GM12878 (cell line): ENCODE measurements around the gene MYO16. TPM values are rescaled to one million over a fixed set of nuclear protein-coding genes. Genes with fewer than 3 reads are reported as not detected.

Experiments used
- ATAC-seq: fragments of 200-7000 bp; cut with Tn5 transposase; 3 replicates; pipeline ENCODE4 v1.9.1; 2020; ENCODE audit warnings: mild to moderate bottlenecking, moderate library complexity
- BruUV-seq: library from RNA; stranded (reverse); fragments of 400-500 nt; replicated peaks from 2 replicates; lab custom pipeline; 2021; lab: Mats Ljungman, UMichigan
- CTCF ChIA-PET: fragments of 300-600 bp; sonication (Branson Sonifier 250); formaldehyde crosslinking; extraction: SDS; loops from one replicate; lab custom pipeline; 2021; ENCODE audit warnings: inconsistent platforms; lab: Yijun Ruan, JAX
- POLR2A ChIA-PET: fragments of 350-600 bp; formaldehyde crosslinking; extraction: SDS; loops from one replicate; lab custom pipeline; 2021; ENCODE audit warnings: inconsistent platforms; lab: Charles Lee
- RAD21 ChIA-PET: fragments of 300-600 bp; sonication (Branson Sonifier 250); formaldehyde crosslinking; loops from one replicate; lab custom pipeline; 2023; ENCODE audit warnings: antibody characterized with exemption; ENCODE audit not compliant: unreplicated experiment; lab: Charles Lee
- SMC1A ChIA-PET: fragments of 300-600 bp; sonication (Branson Sonifier 250); formaldehyde crosslinking; loops from one replicate; lab custom pipeline; 2023; ENCODE audit not compliant: unreplicated experiment, uncharacterized antibody; lab: Charles Lee
- DNase-seq: peaks from one replicate; pipeline ENCODE4 v3.0.0-alpha.2; 2011; ENCODE audit warnings: low read depth, low spot score
- FAIRE-seq: peaks from 3 replicates; lab custom pipeline; 2011; peaks lifted over from hg19 to GRCh38; lab: Jason Lieb, UNC
- H2AFZ ChIP-seq: 2 replicates; pipeline ENCODE4 v1.6.0; 2011; ENCODE audit warnings: low read depth, low read length, control low read depth; ENCODE audit not compliant: control insufficient read depth
- H3K27ac ChIP-seq: 2 replicates; pipeline ENCODE4 v1.5.1; 2011; ENCODE audit warnings: control low read depth; ENCODE audit not compliant: control insufficient read depth, insufficient read depth
- H3K27me3 ChIP-seq, 2 experiments: replicated peaks in 1 of 2; 2 replicates each; pipeline versions ENCODE4 v1.6.0 to v1.6.1; 2011; ENCODE audit warnings: low read length in 1 of 2; ENCODE audit not compliant: control insufficient read depth in 2 of 2, insufficient read depth in 2 of 2
- H3K36me3 ChIP-seq, 2 experiments: 2 replicates each; pipeline ENCODE4 v1.5.1; 2011; ENCODE audit warnings: low read length in 1 of 2; ENCODE audit not compliant: control insufficient read depth in 2 of 2, insufficient read depth in 2 of 2
- H3K4me1 ChIP-seq: 2 replicates; pipeline ENCODE4 v1.6.1; 2011; ENCODE audit warnings: mild to moderate bottlenecking, low read length, moderate library complexity, mixed read lengths; ENCODE audit not compliant: control insufficient read depth, insufficient read depth
- H3K4me2 ChIP-seq: 2 replicates; pipeline ENCODE4 v1.6.0; 2011; ENCODE audit warnings: control low read depth; ENCODE audit not compliant: control insufficient read depth, insufficient read depth
- H3K4me3 ChIP-seq: fragments of 200-600 bp; sonication (generic); 2 replicates; pipeline ENCODE4 v1.5.1; 2016
- H3K79me2 ChIP-seq: 2 replicates; pipeline ENCODE4 v1.6.0; 2011; ENCODE audit warnings: low read length; ENCODE audit not compliant: control insufficient read depth, insufficient read depth
- H3K9ac ChIP-seq: 2 replicates; pipeline ENCODE4 v1.8.0; 2011; ENCODE audit warnings: low read length, control low read depth, mixed read lengths; ENCODE audit not compliant: control insufficient read depth, insufficient read depth
- H3K9me3 ChIP-seq: replicated peaks from 3 replicates; pipeline ENCODE4 v1.5.1; 2011; ENCODE audit warnings: mild to moderate bottlenecking, low read length; ENCODE audit not compliant: control insufficient read depth, insufficient read depth
- H4K20me1 ChIP-seq: 2 replicates; pipeline ENCODE4 v1.6.0; 2011; ENCODE audit not compliant: control insufficient read depth, insufficient read depth
- JUND ChIP-seq: IDR thresholded peaks from 2 replicates; pipeline ENCODE4 v1.6.1; 2012; ENCODE audit warnings: low read depth, mild to moderate bottlenecking, low read length, improper control_type of control experiment, moderate library complexity
- MTA3 ChIP-seq: IDR thresholded peaks from 2 replicates; pipeline ENCODE4 v1.6.1; 2012; ENCODE audit warnings: low read length, inconsistent platforms, borderline replicate concordance
- RAD51 ChIP-seq: fragments of 450-650 bp; IDR thresholded peaks from 2 replicates; pipeline ENCODE4 v1.6.1; 2016; ENCODE audit warnings: moderate library complexity, mild to moderate bottlenecking, inconsistent platforms
- RUNX3 ChIP-seq: IDR thresholded peaks from 2 replicates; pipeline ENCODE4 v1.6.1; 2012; ENCODE audit warnings: low read length, inconsistent platforms
- USF1 ChIP-seq: IDR thresholded peaks from 2 replicates; pipeline ENCODE4 v1.6.1; 2011; ENCODE audit warnings: borderline replicate concordance, low read depth, mild to moderate bottlenecking, moderate library complexity, mixed read lengths, low read length; ENCODE audit not compliant: insufficient read depth; ENCODE audit errors: extremely low read length
- ZNF687 ChIP-seq: fragments of 450-650 bp; IDR thresholded peaks from 2 replicates; pipeline ENCODE4 v1.6.1; 2017; ENCODE audit warnings: mild to moderate bottlenecking, moderate library complexity
- WGBS: methylation state at CpG from one replicate; pipeline ENCODE4 v1.1.6; 2016; ENCODE audit warnings: low lambda C conversion rate; ENCODE audit not compliant: insufficient replicate concordance, insufficient coverage; ENCODE audit errors: missing lambda C conversion rate; 5-methylcytosine and 5-hydroxymethylcytosine counted together
- in situ Hi-C: fragments of 300-500 bp; cut with MboI; formaldehyde crosslinking; loops from 9 replicates; pipeline ENCODE4 v1.14.3; 2018; ENCODE audit warnings: mixed read lengths
- intact Hi-C: fragments of 100-400 bp; cut with micrococcal nuclease; formaldehyde crosslinking; loops from one replicate; pipeline ENCODE4 v1.14.2; 2022; ENCODE audit not compliant: unreplicated experiment
- polyA plus RNA-seq, 11 experiments: library from polyadenylated mRNA; depleted of rRNA in 4 of 11; unstranded in 6 of 11; stranded (reverse) in 5 of 11; fragments of >200 nt; fragmentation: Nextera tagmentation in 4 of 11; fragmentation: Illumina TruSeq in 1 of 11; extraction: Ambion mirVana in 4 of 11; extraction: Trizol in 1 of 11; gene quantifications; 1 replicate in 1 of 11; 2 replicates in 10 of 11; pipeline versions ENCODE4 v1.2.1 to v1.2.3, GENCODE V29; 2011 to 2016; ENCODE audit warnings: inconsistent platforms in 2 of 11, missing spikeins in 2 of 11, low read depth in 1 of 11
- total RNA-seq, 4 experiments: library from RNA; depleted of rRNA in 3 of 4; stranded (reverse); fragments of >200 nt in 3 of 4; fragmentation: Illumina TruSeq in 1 of 4; extraction: Trizol in 1 of 4; gene quantifications; 2 replicates each; pipeline versions ENCODE4 v1.2.1 to v1.2.3, GENCODE V29; 2013 to 2021

Gene MYO16
- total and polyA plus RNA-seq, 10 of the 15 experiments (the other 5 are each of a cell fraction or from before 2014, with no cell fraction given): under 0.01 to 1.7 (median 0.05) TPM; not detected in 4

GRCh38 chr13:108615241-108615640, 14.2 kb upstream of the MYO16 start:
- Histone ChIP-seq H4K20me1 (no peaks in the 10 kb centered on the region), H3K4me3 (no peak overlapping the region), H3K4me1 (no peaks in the 10 kb centered on the region), H3K9me3 (no peaks in the 10 kb centered on the region), H3K79me2 (no peaks in the 10 kb centered on the region)
- ChIA-PET CTCF (no interaction called here), SMC1A (interaction anchor here (0.6 to 1.1 kb wide), 5 partner anchors 15 to 294 kb away, joined by 3 read pairs; no protein-coding TSS in a partner anchor)
- 0% methylated on average over 3 of the region's 3 CpGs for WGBS
- BruUV-seq: no TSS peak
- FAIRE-seq: no peak
- no peak for TF ChIP-seq RUNX3
- peak; percentile 29; the same call in 1 of the 2 replicates for TF ChIP-seq RAD51
- TF ChIP-seq MTA3: no peak
- TF ChIP-seq USF1: no peak
- TF ChIP-seq JUND: no peak
- TF ChIP-seq ZNF687: no peak
- TF ChIP-seq, all 136 proteins: peak for 1
- in situ Hi-C loops (no loop called here), intact Hi-C loops (no loop called here)
- no peak overlapping the region for H3K9ac ChIP-seq
- no peak overlapping the region for H3K4me2 ChIP-seq
- H3K27ac ChIP-seq: no peak overlapping the region
- ATAC-seq: no peak
- POLR2A ChIA-PET: no interaction called here
- RAD21 ChIA-PET: no interaction called here
- H3K27me3 ChIP-seq: no peaks in the 10 kb centered on the region
- no peak for DNase-seq
- H2AFZ ChIP-seq: no peak overlapping the region
- no peaks in the 10 kb centered on the region for H3K36me3 ChIP-seq
